ENCODE results near the gene GNPTG. TPM values are rescaled to one million over a fixed set of nuclear protein-coding genes. Genes with fewer than 3 reads are reported as not detected.
A peak's percentile ranks its signal among the peaks of the same experiment; 100 is the strongest.

Gene GNPTG
- total and polyA plus RNA-seq, 2 donors (not counting 3 experiments of a cell fraction or from before 2014, with no cell fraction given): 51.6 to 109 TPM

- ChIA-PET POLR2A (no interaction called here), CTCF (interaction anchor here (1.0 kb wide), 1 partner anchor 12 kb away, joined by 3 read pairs; no protein-coding TSS in a partner anchor)
- FAIRE-seq (no peak), DNase-seq (ENCODE audit: low read depth, low spot score) (no peak)
- dilution Hi-C loops (cut with MboI; ENCODE audit: extremely low pct_ligation_motif_present, low sequenced_read_pairs): no loop called here
- H3K9me1 ChIP-seq (replicated peaks; ENCODE audit: control insufficient read depth, extremely low read depth, insufficient read depth, low read length): no peaks in the 10 kb centered on the region
- BruUV-seq (replicated peaks): no TSS peak
- H4K20me1 ChIP-seq (replicated peaks; ENCODE audit: control insufficient read depth, extremely low read depth, insufficient read depth, low read length): no peaks in the 10 kb centered on the region
- TF ChIP-seq CTCF (IDR thresholded peaks at IDR 0.05; ENCODE audit: extremely low read depth in 1 of 2, insufficient read depth in 1 of 2, low read depth in 1 of 2, low read length in 2 of 2) (no peak), FOS (IDR thresholded peaks at IDR 0.05; ENCODE audit: borderline replicate concordance, insufficient read depth, low read length) (no peak), MYC (IDR thresholded peaks at IDR 0.05; ENCODE audit: low read depth, low read length) (no peak), JUN (IDR thresholded peaks at IDR 0.05; ENCODE audit: borderline replicate concordance, insufficient read depth, insufficient read length, low read depth) (no peak), POLR2A (IDR thresholded peaks at IDR 0.05; ENCODE audit: low read depth, low read length) (no peak), EZH2 (IDR thresholded peaks at IDR 0.05; ENCODE audit: borderline replicate concordance, low read depth, low read length, severe bottlenecking) (no peak), GATA2 (IDR thresholded peaks at IDR 0.05; ENCODE audit: insufficient read depth, insufficient read length, low read depth, low read length) (no peak), POLR2AphosphoS5 (IDR thresholded peaks at IDR 0.05; ENCODE audit: insufficient read depth, low read depth, low read length) (no peak), MAX (IDR thresholded peaks at IDR 0.05; ENCODE audit: insufficient read depth, insufficient read length) (no peak)
- H3K4me3 ChIP-seq (replicated peaks in 1 of 3; ENCODE audit: insufficient read depth in 1 of 3, low read depth in 1 of 3, low read length in 3 of 3): no peak overlapping the region
- H3K9ac ChIP-seq (replicated peaks; ENCODE audit: extremely low read depth, insufficient read depth, low read length): peak overlapping the region; percentile 25
- H3K9me3 ChIP-seq (replicated peaks; ENCODE audit: control insufficient read depth, insufficient read depth, low read length): no peaks in the 10 kb centered on the region
- H3K4me1 ChIP-seq (ENCODE audit: control insufficient read depth, extremely low read depth, insufficient read depth, low read length): peaks cover 14% of the 10 kb centered on the region
- peaks cover 8 to 29% of the 10 kb centered on the region in 2 experiments for H3K36me3 ChIP-seq (ENCODE audit: control insufficient read depth in 2 of 2, extremely low read depth in 1 of 2, insufficient read depth in 2 of 2, low read length in 2 of 2)
- H3K27me3 ChIP-seq (ENCODE audit: control insufficient read depth in 2 of 2, insufficient read depth in 2 of 2, low read length in 2 of 2): no peaks in the 10 kb centered on the region
- H3K79me2 ChIP-seq (ENCODE audit: control insufficient read depth, insufficient read depth, low read length): peaks cover 68% of the 10 kb centered on the region
- H3K27ac ChIP-seq (ENCODE audit: insufficient read depth, low read depth, low read length): no peak overlapping the region
- intact Hi-C loops (cut with micrococcal nuclease): no loop called here
- H3K4me2 ChIP-seq (ENCODE audit: insufficient read depth, low read length): no peak overlapping the region
- no peak overlapping the region for H2AFZ ChIP-seq (ENCODE audit: low read depth, low read length)
These were observed 39.3 kb upstream of the GNPTG start for GRCh38 chr16:1312467-1312816.
